SH-SY5Y (cell line): ENCODE data around the gene CLIP2.

Experiments used
- GATA2 ChIP-seq: IDR thresholded peaks from 2 replicates; pipeline ENCODE4 v1.6.1; 2011; ENCODE audit warnings: mild to moderate bottlenecking, low read depth, low read length
- GATA3 ChIP-seq: IDR thresholded peaks from 2 replicates; pipeline ENCODE4 v1.6.1; 2011; ENCODE audit warnings: low read depth, mild to moderate bottlenecking, low read length, moderate library complexity

DNA sequence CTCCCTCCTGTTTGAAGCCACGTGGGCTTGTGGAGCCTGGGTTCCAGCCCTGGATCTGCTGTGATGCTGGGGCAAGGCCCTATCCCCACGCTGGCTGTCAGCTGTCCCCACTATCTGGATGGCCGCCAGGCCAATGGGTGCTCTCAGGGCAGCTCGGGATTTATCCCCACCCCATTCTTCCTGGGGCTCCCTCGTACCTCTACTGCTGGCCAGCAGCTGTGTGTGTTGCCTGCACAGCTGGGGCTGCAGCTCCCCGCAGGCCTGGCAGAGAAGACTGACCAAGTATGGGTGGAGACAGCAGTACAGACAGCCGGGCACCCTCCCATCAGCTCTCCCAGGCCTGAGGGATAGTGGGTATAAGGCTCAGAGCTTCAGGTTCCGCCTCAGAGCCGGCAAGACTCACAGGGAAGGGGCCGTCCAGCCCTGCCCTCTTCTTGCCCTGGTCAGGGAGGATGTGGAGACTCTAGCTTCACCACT, 13.6 kb downstream of the CLIP2 start:
- no peak for TF ChIP-seq GATA2
- no peak for TF ChIP-seq GATA3
